Stimulated activated CD4-positive, alpha-beta T cell treated with anti-CD3 and anti-CD28 coated beads, Interleukin-4, amount 100 ng/mL, for 48 hours (primary cell): ENCODE data around the gene DALRD3.

ENCODE experiments used
- DNase-seq, 2 donors: peaks; one replicate each; pipeline ENCODE4 v3.0.0-alpha.2; 2020; ENCODE audit warnings: low read depth in 2 of 2

Gene DALRD3

DNA sequence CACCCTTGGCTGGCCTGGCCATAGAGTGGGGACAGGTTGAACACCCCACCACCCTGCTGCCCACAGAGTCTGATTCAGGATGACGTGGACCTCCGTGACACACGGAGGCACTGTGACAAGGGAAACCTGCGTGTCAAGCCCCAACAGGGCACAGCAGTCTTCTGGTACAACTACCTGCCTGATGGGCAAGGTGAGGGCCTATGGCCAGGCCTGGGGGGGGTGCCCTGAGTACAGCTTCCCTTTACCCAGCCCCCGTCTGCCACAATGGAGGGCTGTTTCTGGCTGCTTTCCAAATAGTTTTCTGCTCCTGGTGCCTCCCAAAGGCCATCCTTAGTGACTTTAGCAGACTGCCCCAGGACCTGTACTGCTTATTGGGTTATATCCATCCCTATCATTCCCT, 12.4 kb downstream of the DALRD3 start:
- DNase-seq = no peak

- DNase-seq = no peak
Measured at GRCh38 chr3:49005303-49005680, 13.1 kb downstream of the DALRD3 start.

- DNase-seq = no peak
Measured at GRCh38 chr3:49004352-49005302, 13.8 kb downstream of the DALRD3 start.

GRCh38 chr3:49001155-49001554, 17.2 kb downstream of the DALRD3 start:
- DNase-seq = no peak

GRCh38 chr3:48999085-48999858, 19.1 kb downstream of the DALRD3 start:
- no peak for DNase-seq

DNA sequence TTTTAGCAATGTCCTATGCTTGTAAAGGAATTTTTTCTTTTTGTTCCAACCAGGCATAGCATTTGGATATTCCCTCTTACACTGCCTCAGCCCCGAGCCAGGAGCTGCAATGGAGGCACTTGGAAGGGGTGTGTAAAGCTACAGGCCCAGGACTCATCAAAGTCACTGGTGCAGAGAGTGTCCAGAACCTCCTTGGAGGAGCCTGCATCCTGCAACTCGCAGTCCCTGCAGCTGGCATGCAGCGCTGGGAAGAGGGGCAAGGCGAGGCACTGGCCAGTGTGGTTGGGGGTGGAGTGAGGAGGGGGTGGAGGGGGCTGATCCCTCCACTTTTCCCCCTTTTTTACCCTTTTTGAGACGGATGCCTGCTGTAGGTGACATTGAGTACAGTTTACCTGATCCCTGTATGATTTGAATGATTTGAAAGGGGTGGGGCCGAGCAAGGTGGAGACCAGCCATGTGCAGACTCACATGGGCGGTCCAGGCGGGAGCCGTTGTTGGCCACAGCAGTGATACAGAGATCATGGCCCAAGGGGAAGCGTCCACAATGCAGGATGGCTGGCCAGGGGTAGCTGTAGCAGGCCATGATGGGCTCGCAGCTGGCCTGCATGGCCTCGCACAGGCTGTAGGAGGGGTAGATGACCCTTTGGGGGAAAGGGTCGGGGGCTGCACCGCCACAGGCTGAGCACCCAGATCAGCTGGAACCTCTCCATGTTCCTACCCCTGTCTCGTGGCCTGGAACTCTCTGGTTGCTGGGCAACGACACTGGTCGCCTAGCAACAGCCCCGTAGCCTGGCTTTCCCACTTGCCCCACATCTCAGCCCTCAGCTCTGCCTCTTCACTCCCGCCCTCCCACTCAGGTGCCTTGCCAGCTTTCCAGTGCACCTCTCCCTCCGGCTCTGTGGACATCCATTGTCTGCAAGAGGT, 20.4 kb downstream of the DALRD3 start:
- no peak for DNase-seq

DNA sequence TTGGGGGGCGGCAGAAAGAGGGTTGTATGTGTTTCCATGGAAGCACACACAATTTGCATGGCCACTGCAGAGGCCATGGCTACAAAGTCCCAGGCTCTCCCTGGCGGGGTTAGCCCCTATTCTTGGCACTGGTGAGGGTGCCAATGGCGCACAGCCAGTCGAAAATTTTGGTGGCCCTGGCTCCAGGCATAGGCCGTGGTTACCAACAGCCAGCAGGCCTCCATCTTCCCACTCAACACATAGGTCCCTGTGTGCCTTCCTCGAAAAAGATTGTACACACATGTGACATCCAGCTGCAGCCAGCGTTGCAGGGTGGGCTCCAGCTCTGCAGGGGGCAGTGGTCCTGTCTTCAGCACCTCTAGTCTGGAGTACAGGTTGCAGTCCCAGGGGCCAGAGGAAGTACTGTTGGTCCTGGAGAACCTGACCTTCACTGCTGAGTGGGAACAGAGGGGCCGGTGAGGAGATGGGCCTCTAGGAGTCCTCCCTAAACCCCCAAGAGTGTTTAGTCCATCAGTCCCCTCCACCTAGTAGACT, 21.2 kb downstream of the DALRD3 start:
- DNase-seq = no peak

GRCh38 chr3:48996640-48997039, 21.7 kb downstream of the DALRD3 start:
- no peak for DNase-seq

DNA sequence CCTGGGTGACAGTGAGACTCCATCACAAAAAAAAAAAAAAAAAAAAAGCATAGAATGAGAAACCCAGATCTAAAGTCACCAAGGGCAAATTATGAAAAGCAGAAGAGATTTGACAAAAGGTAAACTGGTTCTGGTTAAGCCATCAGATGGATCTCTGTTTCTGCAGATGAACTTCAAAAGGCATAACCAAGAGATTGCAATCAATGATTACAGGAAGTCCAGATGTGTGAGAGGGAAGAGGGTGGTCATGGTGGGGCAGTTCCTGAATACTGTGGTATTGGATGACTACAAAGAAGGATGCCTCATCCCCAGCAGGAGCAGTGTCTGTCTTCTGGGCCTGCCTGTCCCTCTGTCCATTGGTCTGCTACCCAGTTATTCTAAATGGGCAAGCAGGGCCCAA, 24.5 kb downstream of the DALRD3 start:
- no peak for DNase-seq

DNA sequence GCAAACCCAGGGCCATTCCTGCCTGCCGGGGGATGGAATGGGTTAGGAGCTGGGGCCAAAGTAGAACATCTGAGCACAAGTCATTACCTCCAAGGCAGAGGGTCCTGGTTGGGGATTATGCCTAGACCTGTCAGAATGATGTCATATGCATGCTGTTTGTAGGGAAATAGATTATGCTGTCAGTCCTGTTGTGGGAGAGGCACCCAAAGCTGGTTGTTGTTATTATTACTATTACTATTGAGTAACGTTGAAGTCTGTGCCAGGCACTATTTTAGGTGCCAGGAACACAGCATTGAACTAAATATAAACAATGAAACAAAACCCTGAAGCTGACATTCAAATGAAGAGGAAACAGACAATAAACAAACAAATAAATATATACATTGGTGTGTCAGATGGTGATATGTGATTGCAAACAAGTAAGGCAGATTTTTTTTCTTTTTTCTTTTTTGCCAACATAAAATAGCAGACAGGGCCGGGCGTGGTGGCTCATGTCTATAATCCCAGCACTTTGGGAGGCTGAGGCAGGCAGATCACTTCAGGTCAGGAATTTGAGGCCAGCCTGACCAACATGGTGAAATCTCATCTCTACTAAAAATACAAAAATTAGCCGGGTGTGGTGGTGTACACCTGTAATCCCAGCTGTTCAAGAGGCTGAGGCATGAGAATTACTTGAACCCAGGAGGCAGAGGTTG, 26.4 kb downstream of the DALRD3 start:
- no peak for DNase-seq

GRCh38 chr3:48990636-48991469, 27.5 kb downstream of the DALRD3 start:
- DNase-seq = no peak

DNA sequence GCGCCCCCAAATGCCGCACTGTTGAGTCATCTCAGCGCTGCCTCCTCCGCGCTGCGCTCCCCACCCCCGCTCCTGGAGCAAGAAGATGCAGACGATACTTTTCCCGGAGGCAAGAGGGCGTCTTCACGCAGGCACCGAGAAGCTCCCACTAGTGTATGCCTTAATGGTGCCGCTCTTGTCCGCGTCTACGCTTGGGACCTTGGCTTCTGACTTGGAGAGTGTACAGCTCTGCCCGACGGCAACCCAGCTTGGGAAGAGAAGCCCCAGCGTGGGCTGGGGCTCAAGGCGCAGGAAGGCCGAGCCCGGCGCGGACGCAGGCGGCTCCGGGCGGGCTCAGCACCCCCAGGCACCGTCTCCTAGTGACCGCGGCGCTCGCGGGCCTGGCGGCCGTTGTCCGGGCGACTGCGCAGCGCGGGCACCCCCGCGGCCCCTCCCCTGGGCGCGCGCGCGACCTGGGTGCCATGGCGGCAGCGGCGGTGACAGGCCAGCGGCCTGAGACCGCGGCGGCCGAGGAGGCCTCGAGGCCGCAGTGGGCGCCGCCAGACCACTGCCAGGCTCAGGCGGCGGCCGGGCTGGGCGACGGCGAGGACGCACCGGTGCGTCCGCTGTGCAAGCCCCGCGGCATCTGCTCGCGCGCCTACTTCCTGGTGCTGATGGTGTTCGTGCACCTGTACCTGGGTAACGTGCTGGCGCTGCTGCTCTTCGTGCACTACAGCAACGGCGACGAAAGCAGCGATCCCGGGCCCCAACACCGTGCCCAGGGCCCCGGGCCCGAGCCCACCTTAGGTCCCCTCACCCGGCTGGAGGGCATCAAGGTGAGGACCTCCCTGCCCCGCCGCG, 28.4 kb downstream of the DALRD3 start, which contains the start of gene P4HTM:
TSS of gene P4HTM (plus strand) at position 446 of the 840 bp plus-strand sequence. CDS start at position 462, 16 bp downstream.
- peak; percentile 66 to 81 for DNase-seq

GRCh38 chr3:48989126-48989795, 29.1 kb downstream of the DALRD3 start:
- no peak for DNase-seq

DNA sequence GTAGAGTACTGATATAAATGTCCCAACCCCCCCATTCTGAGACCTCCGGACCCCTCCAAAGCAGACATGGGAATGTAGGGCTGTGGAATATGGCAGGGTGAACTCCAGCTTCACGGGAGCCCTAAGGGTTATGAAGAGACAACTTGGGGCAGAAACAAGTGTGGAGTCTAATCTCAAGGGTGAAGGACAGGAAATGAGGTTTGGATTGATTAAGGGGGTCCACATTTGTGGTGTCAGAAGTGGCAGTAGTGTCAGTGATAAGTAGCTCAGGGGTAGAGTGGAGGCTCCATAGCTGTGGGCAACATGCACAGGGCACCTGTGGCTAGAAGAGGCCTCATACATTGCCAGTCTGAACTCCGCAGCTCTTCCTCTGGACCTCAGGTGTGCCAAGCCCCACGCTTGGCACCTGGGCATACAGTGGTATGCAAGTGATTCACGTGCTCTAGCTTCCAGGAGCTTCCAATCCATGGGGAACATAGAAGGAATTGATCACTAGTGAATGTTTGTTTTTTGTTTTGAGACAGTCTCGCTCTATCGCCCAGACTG, 32.5 kb downstream of the DALRD3 start:
- no peak for DNase-seq

GRCh38 chr3:48984663-48985062, 33.7 kb downstream of the DALRD3 start:
- no peak for DNase-seq

GRCh38 chr3:48983096-48983495, 35.3 kb downstream of the DALRD3 start:
- no peak for DNase-seq

- DNase-seq = no peak
Measured at GRCh38 chr3:48982686-48983085, 35.7 kb downstream of the DALRD3 start.

DNA sequence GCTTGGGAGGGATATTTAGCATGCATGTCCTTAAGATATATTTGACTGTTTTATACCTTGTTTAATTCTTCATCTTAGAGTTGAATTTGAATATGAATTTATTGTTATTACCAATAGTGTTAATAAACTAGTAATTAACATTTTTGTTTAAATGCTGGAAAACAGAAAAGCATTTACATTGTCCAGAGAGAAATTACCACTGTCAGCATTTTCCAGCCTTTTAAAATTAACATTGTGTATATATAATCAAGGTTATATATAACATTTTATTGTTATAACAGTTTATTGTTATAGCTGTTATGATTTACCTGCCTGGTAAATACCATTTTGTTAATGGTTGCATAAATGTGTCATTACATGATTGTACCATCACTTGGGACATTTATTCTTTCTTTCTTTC, 36.4 kb downstream of the DALRD3 start:
- no peak for DNase-seq
